ENCODE results near the gene MARCHF2. TPM values are rescaled to one million over a fixed set of nuclear protein-coding genes. Genes with fewer than 3 reads are reported as not detected.

The MARCHF2 gene
- total RNA-seq, 1 experiment from 2014 or later, result 58.7 TPM

GRCh38 chr19:8388612-8388958 is 24.5 kb upstream of the MARCHF2 start:
- Histone ChIP-seq H3K27me3 (ENCODE audit: low read length) (no peaks in the 10 kb centered on the region), H3K9me2 (replicated peaks; ENCODE audit: low read length) (no peaks in the 10 kb centered on the region), H3K79me2 (ENCODE audit: low read length) (peaks cover 28% of the 10 kb centered on the region), H3K9me3 (ENCODE audit: low read length) (no peaks in the 10 kb centered on the region), H4K20me1 (ENCODE audit: low read length) (peaks cover 20% of the 10 kb centered on the region), H3K9ac (ENCODE audit: low read length) (peak overlapping the region; percentile 61), H2AFZ (ENCODE audit: low read length) (no peak overlapping the region), H3K4me3 (ENCODE audit: low read length) (no peak overlapping the region; the same call in 1 of the 2 replicates), H3K4me2 (ENCODE audit: low read length) (peak overlapping the region; percentile 47), H3K27ac (ENCODE audit: low read length) (peak overlapping the region; percentile 91), H3K36me3 (ENCODE audit: low read depth, low read length) (no peaks in the 10 kb centered on the region), H3K4me1 (ENCODE audit: insufficient read depth, low read length) (peaks cover 31% of the 10 kb centered on the region), H3F3A (ENCODE audit: low read length, unreplicated experiment) (peaks cover 4% of the 10 kb centered on the region)
- DNase-seq (no peak), ATAC-seq (no peak)
- TF ChIP-seq CTCF (conservative IDR thresholded peaks at IDR 0.05; ENCODE audit: low read depth, low read length) (no peak), EZH2 (IDR thresholded peaks at IDR 0.05; ENCODE audit: low read length, unreplicated experiment) (no peak), EZH2phosphoT487 (IDR thresholded peaks at IDR 0.05; ENCODE audit: borderline replicate concordance, low read length) (no peak)
- ChIA-PET CTCF (interaction anchor here (0.5 to 0.6 kb wide), 2 partner anchors 47 to 416 kb away, joined by 5 to 7 read pairs; no protein-coding TSS in a partner anchor), POLR2A (ENCODE audit: unreplicated experiment) (interaction anchor here (0.7 kb wide), 1 partner anchor 34 kb away, joined by 13 read pairs; no protein-coding TSS in a partner anchor)
- intact Hi-C loops (cut with micrococcal nuclease), result no loop called here
- no TSS peak for BruUV-seq (replicated peaks)

GRCh38 chr19:8389891-8390616 is 23.1 kb upstream of the MARCHF2 start, which contains the start of gene RAB11B:
RAB11B (plus strand) TSS chr19:8390360; CDS start chr19:8390417, 57 bp downstream.
- Histone ChIP-seq H3K4me3 (ENCODE audit: low read length) (peak within 1 kb of the TSS; percentile 89), H2AFZ (ENCODE audit: low read length) (peak within 1 kb of the TSS; percentile 83), H4K20me1 (ENCODE audit: low read length) (peaks cover 22% of the 10 kb centered on the region), H3K79me2 (ENCODE audit: low read length) (peaks cover 38% of the 10 kb centered on the region), H3K36me3 (ENCODE audit: low read depth, low read length) (no peaks in the 10 kb centered on the region), H3K9me3 (ENCODE audit: low read length) (no peaks in the 10 kb centered on the region), H3K4me2 (ENCODE audit: low read length) (peak within 1 kb of the TSS; percentile 96), H3K9ac (ENCODE audit: low read length) (peak within 1 kb of the TSS; percentile 98), H3F3A (ENCODE audit: low read length, unreplicated experiment) (peaks cover 4% of the 10 kb centered on the region), H3K4me1 (ENCODE audit: insufficient read depth, low read length) (peaks cover 39% of the 10 kb centered on the region), H3K9me2 (replicated peaks; ENCODE audit: low read length) (no peaks in the 10 kb centered on the region), H3K27ac (ENCODE audit: low read length) (peak within 1 kb of the TSS; percentile 94), H3K27me3 (ENCODE audit: low read length) (no peaks in the 10 kb centered on the region)
- TF ChIP-seq CTCF (conservative IDR thresholded peaks at IDR 0.05; ENCODE audit: low read depth, low read length) (no peak), EZH2 (IDR thresholded peaks at IDR 0.05; ENCODE audit: low read length, unreplicated experiment) (no peak), EZH2phosphoT487 (IDR thresholded peaks at IDR 0.05; ENCODE audit: borderline replicate concordance, low read length) (no peak)
- intact Hi-C loops (cut with micrococcal nuclease), result loop anchor here (1.0 to 2.0 kb wide), 3 partner anchors 28 to 71 kb away; no protein-coding TSS in a partner anchor
- DNase-seq (peak; percentile 100), ATAC-seq (peak; percentile 93)
- BruUV-seq (replicated peaks), result no TSS peak
- CTCF ChIA-PET, result interaction anchor here (0.6 to 1.0 kb wide), 3 partner anchors 34 to 56 kb away, joined by 7 to 12 read pairs (median 7); no protein-coding TSS in a partner anchor
- POLR2A ChIA-PET (ENCODE audit: unreplicated experiment), result interaction anchor here (0.6 to 0.7 kb wide), 5 partner anchors 37 to 207 kb away, joined by 3 to 22 read pairs (median 3); partner anchors contain the start of gene ZNF414

All from PC-3 (cell line).